ENCODE data around the gene ZDHHC21. TPM values are rescaled to one million over a fixed set of nuclear protein-coding genes. Genes with fewer than 3 reads are reported as not detected.
A peak's percentile ranks its signal among the peaks of the same experiment; 100 is the strongest.
"Not testable (repeated sequence)": the region's sequence is repeated elsewhere in the genome, so short reads cannot be mapped to it uniquely, and the experiment has no call there.

Gene ZDHHC21
- polyA plus RNA-seq, 12 donors = 8.7 to 21.1 (median 14.1) TPM; not detected in 1

- no peak for DNase-seq
These were observed 6.1 kb downstream of the ZDHHC21 start for GRCh38 chr9:14687042-14687719.

- DNase-seq = no peak
These were observed 7.1 kb downstream of the ZDHHC21 start for GRCh38 chr9:14686168-14686567.

DNA sequence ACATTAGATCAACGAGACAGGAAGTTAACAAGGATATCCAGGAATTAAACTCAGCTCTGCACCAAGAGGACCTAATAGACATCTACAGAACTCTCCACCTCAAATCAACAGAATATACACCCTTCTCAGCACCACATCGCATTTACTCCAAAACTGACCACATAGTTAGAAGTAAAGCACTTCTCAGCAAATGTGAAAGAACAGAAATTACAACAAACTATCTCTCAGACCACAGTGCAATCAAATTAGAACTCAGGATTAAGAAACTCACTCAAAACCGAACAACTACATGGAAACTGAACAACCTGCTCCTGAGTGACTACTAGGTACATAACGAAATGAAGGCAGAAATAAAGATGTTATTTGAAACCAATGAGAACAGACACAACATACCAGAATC is 10.6 kb downstream of the ZDHHC21 start:
- not testable (repeated sequence) for DNase-seq

- no peak for DNase-seq
These were observed 14.5 kb downstream of the ZDHHC21 start for GRCh38 chr9:14678776-14679175.

- DNase-seq = no peak
These were observed 15.4 kb downstream of the ZDHHC21 start for GRCh38 chr9:14677872-14678271.

GRCh38 chr9:14677396-14677795 is 15.8 kb downstream of the ZDHHC21 start:
- DNase-seq = no peak

DNA sequence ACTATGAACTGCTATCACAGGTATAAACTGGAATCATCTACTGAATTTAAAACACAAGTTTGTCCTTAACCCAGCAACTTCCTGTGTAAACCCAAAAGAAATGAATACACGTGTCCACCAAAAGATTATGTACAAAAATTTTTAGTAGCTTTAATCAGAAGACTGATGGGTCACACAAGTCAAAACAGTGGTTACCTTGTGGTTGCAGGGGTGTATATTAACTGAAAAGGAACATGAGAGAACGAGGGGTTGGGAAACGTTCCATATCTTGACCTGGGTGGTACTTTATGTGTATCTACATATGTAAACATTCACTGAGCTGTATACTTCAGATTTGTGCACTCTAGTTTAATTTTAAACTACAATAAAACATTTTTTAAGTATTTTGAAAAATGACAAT is 18.6 kb downstream of the ZDHHC21 start:
- no peak for DNase-seq

- no peak for DNase-seq
These were observed 21.9 kb downstream of the ZDHHC21 start for GRCh38 chr9:14671377-14671776.

DNA sequence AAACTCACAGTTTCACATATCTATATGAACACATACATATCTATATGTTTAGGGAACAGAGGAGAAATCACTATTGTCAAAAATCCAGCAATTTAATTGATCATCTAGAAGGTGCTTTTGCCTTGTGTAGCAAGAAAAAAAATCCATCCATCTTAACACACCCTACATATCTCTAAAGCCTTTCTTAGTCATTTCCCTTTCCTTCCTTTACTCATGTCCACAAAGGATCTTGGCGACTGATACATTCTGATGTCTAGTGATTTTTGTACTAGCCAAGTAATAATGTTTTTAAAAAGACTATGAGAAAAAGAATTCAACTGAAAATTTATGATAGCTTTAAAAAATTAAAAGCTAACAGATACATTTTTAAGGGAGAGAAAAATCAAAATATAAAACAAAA is 22.5 kb downstream of the ZDHHC21 start:
- DNase-seq = no peak

- DNase-seq = not testable (repeated sequence)
These were observed 29.2 kb downstream of the ZDHHC21 start for GRCh38 chr9:14664022-14664421.

DNA sequence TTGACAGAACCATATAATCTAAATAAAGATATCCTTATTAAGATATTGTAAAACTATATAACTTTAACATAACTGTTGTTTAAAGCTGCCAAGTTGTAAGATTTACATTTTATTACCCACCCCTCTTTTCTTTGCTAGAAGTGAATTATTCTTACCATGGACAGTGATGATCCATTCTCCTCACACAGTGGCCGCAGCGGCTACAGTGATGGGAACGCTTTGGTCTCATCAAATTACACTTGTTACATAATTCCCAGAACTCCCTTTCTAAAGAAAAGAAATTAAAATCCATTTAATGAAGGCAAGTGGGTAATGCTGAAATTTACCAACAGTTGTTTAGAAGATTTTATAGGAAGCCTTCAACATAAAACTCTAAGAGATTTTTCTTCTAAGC is 31.2 kb downstream of the ZDHHC21 start:
- no peak for DNase-seq

GRCh38 chr9:14661421-14662059 is 31.7 kb downstream of the ZDHHC21 start:
- DNase-seq = peak; percentile 49

GRCh38 chr9:14660721-14661120 is 32.5 kb downstream of the ZDHHC21 start:
- no peak for DNase-seq

DNA sequence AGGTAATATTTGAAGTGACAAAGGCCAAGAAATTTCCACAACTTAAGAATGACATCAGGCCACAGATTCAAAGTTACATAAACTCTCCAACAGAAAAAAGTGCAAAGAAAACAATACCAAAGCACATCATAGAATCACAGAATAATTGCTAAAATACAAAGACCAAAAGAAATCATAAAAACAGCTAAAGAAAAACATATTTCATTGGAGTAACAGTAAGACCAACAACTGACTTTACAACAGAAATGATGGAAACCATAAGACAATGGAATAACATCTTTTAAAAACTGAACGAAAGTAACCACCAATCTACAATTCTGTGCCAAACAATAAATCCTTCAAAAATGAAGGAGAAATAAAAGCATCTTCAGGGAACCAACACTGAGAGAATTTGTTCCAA is 38.3 kb downstream of the ZDHHC21 start:
- DNase-seq = no peak

DNA sequence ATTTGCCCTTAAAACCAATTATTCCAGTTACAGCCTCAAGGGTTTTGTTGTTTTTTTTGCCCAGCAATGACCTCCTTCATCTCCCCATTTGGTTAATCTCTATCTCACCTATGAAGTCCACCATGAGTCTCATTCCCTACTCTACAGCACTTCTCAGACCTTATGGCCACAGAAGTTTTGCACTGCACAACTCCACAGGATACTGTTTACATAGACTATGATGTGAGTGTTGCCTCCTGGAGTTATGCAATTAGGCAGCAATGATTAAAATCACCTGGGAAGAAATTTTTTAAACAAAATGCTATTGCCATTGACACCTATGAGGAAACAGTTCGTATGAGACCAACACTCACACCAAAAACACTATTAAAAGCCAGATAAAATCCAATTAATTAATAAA is 39.7 kb downstream of the ZDHHC21 start:
- no peak for DNase-seq

- DNase-seq = no peak
These were observed 40.4 kb downstream of the ZDHHC21 start for GRCh38 chr9:14652729-14653377.

GRCh38 chr9:14650596-14650995 is 42.6 kb downstream of the ZDHHC21 start:
- peak; percentile 33 for DNase-seq

- no peak for DNase-seq
These were observed 47.6 kb downstream of the ZDHHC21 start for GRCh38 chr9:14645648-14646047.

DNA sequence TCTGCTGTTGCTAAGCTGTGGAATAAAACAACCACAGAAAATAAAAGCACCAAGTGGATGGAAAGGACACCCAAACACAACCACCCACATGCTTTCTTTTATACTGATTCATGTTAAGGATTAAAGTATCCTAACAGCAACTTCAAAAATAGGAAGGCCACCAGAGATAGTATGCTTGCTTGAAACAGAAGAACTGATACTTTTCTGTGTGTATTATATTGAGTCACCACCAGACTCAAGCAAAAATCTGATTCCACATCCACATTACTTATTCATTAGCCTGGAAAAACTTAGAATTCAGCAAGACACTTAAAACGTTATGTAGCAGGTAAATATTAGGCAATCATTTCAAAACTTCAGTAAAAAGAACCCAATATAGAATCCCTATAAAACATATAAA is 52.3 kb downstream of the ZDHHC21 start:
- DNase-seq = no peak

- no peak for DNase-seq
These were observed 52.9 kb downstream of the ZDHHC21 start for GRCh38 chr9:14640294-14640693.

- DNase-seq = no peak
These were observed 59.2 kb downstream of the ZDHHC21 start for GRCh38 chr9:14633906-14634565.

DNA sequence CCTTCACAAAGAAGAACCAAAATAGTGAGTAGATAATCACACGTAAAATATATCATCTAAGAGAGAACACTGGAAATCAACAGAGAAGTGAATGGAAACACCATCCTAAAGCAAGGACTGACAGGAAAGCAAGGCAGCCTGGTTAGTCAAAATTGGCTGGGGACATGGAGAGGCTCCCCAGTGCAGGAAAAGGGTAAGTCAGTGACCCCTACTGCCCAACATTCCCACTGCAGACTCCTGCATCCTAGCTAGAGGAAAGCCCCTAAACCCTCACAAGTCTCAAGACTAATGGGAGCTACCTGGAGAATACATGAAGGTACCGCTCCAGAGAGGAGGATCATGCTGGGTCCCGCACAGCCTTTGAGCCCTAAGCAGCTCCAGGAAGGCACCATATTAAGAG is 60.1 kb downstream of the ZDHHC21 start:
- DNase-seq = no peak

GRCh38 chr9:14627513-14627912 is 65.7 kb downstream of the ZDHHC21 start:
- DNase-seq = no peak
